HepG2 (cell line): ENCODE data around the gene TMEM223. TPM values are rescaled to one million over a fixed set of nuclear protein-coding genes. Genes with fewer than 3 reads are reported as not detected.

Source experiments
- BCL6 ChIP-seq: IDR thresholded peaks from 2 replicates; pipeline ENCODE4 v1.6.1; 2016; ENCODE audit warnings: missing genetic modification reagents, missing compliant biosample characterization
- EEA1 ChIP-seq: sonication (generic); formaldehyde crosslinking; IDR thresholded peaks from 2 replicates; pipeline ENCODE4 v1.5.1; 2020; ENCODE audit warnings: mild to moderate bottlenecking, missing genetic modification reagents, borderline replicate concordance
- ETV5 ChIP-seq: IDR thresholded peaks from 2 replicates; pipeline ENCODE4 v1.6.1; 2018; ENCODE audit warnings: missing biosample characterization, missing genetic modification reagents, inconsistent platforms, borderline replicate concordance
- HOXD1 ChIP-seq: sonication (generic); formaldehyde crosslinking; IDR thresholded peaks from 2 replicates; pipeline ENCODE4 v1.5.0; 2020; ENCODE audit warnings: missing genetic modification reagents
- IRX3 ChIP-seq: sonication (generic); formaldehyde crosslinking; IDR thresholded peaks from 2 replicates; pipeline ENCODE4 v1.8.1; 2023; ENCODE audit warnings: mild to moderate bottlenecking, low read depth, missing genetic modification reagents, borderline replicate concordance
- KLF16 ChIP-seq, 2 experiments: sonication (generic) in 1 of 2; formaldehyde crosslinking in 1 of 2; IDR thresholded peaks; 2 replicates each; pipeline versions ENCODE4 v1.6.1 to v1.8.0; 2016 to 2023; ENCODE audit warnings: missing genetic modification reagents in 2 of 2, missing compliant biosample characterization in 1 of 2
- KLF6 ChIP-seq: IDR thresholded peaks from 2 replicates; pipeline ENCODE4 v1.8.0; 2016; ENCODE audit warnings: missing biosample characterization, missing genetic modification reagents
- MEF2D ChIP-seq: sonication (generic); formaldehyde crosslinking; IDR thresholded peaks from 2 replicates; pipeline ENCODE4 v1.5.1; 2020; ENCODE audit warnings: mild to moderate bottlenecking, missing genetic modification reagents
- NFATC3 ChIP-seq: sonication (generic); formaldehyde crosslinking; IDR thresholded peaks from 2 replicates; pipeline ENCODE4 v1.5.1; 2020; ENCODE audit warnings: mild to moderate bottlenecking, missing genetic modification reagents
- PCBP1 ChIP-seq: fragments of 200-400 bp; formaldehyde crosslinking; IDR thresholded peaks from 2 replicates; pipeline ENCODE4 v1.6.1; 2017; ENCODE audit warnings: mild to moderate bottlenecking, low read depth, low read length, borderline replicate concordance
- RCOR2 ChIP-seq: IDR thresholded peaks from 2 replicates; pipeline ENCODE4 v1.6.1; 2016; ENCODE audit warnings: missing biosample characterization, missing genetic modification reagents
- YEATS2 ChIP-seq: sonication (generic); formaldehyde crosslinking; IDR thresholded peaks from 2 replicates; pipeline ENCODE4 v1.4.0; 2020; ENCODE audit warnings: missing genetic modification reagents, borderline replicate concordance
- ZBTB3 ChIP-seq: sonication (generic); formaldehyde crosslinking; IDR thresholded peaks from 2 replicates; pipeline ENCODE4 v1.4.0; 2020; ENCODE audit warnings: low read depth, mild to moderate bottlenecking, moderate library complexity, missing genetic modification reagents, borderline replicate concordance
- ZNF234 ChIP-seq: sonication (generic); formaldehyde crosslinking; conservative IDR thresholded peaks from 2 replicates; pipeline ENCODE4 v1.5.1; 2020; ENCODE audit warnings: mild to moderate bottlenecking, missing genetic modification reagents
- ZNF282 ChIP-seq: fragments of 450-650 bp; IDR thresholded peaks from 2 replicates; pipeline ENCODE4 v1.6.1; 2018; ENCODE audit not compliant: partially characterized antibody
- ZNF501 ChIP-seq: sonication (generic); formaldehyde crosslinking; IDR thresholded peaks from 2 replicates; pipeline ENCODE4 v1.5.1; 2020; ENCODE audit warnings: mild to moderate bottlenecking, moderate library complexity, missing genetic modification reagents
- ZNF510 ChIP-seq: sonication (generic); formaldehyde crosslinking; IDR thresholded peaks from 2 replicates; pipeline ENCODE4 v1.4.0; 2020; ENCODE audit warnings: low read depth, mild to moderate bottlenecking, missing genetic modification reagents
- ZNF547 ChIP-seq: sonication (generic); formaldehyde crosslinking; IDR thresholded peaks from 2 replicates; pipeline ENCODE4 v1.5.1; 2020; ENCODE audit warnings: mild to moderate bottlenecking, missing genetic modification reagents
- ZNF607 ChIP-seq: sonication (generic); formaldehyde crosslinking; IDR thresholded peaks from 2 replicates; pipeline ENCODE4 v1.5.1; 2020; ENCODE audit warnings: missing genetic modification reagents, mild to moderate bottlenecking, borderline replicate concordance
- polyA plus RNA-seq, 8 experiments: library from polyadenylated mRNA; depleted of rRNA in 3 of 8; stranded (reverse) in 7 of 8; unstranded in 1 of 8; fragments of >200 nt; fragmentation: Illumina TruSeq in 4 of 8; extraction: Trizol in 4 of 8; gene quantifications; 2 replicates each; pipeline versions ENCODE4 v1.2.1 to v1.2.3, GENCODE V29; 2011 to 2016; ENCODE audit warnings: low read depth in 4 of 8, missing spikeins in 1 of 8, mixed read lengths in 1 of 8; ENCODE audit not compliant: insufficient read depth in 1 of 8
- total RNA-seq, 5 experiments: library from RNA; depleted of rRNA; stranded (reverse); fragments of >200 nt; fragmentation: Illumina TruSeq; extraction: Trizol; gene quantifications; 2 replicates each; pipeline ENCODE4 v1.2.3, GENCODE V29; 2016; ENCODE audit warnings: low read depth in 1 of 5
- TF ChIP-seq, protein P1 (sequence below): sonication (generic); formaldehyde crosslinking; IDR thresholded peaks from 2 replicates; pipeline ENCODE4 v1.4.0; 2020; ENCODE audit warnings: missing genetic modification reagents
- TF ChIP-seq, protein P2 (sequence below): sonication (generic); formaldehyde crosslinking; IDR thresholded peaks from 2 replicates; pipeline ENCODE4 v1.4.0; 2020; ENCODE audit warnings: missing genetic modification reagents, borderline replicate concordance
- TF ChIP-seq, protein P3 (sequence below): sonication (generic); formaldehyde crosslinking; IDR thresholded peaks from 2 replicates; pipeline ENCODE4 v1.4.0; 2020; ENCODE audit warnings: missing genetic modification reagents
- TF ChIP-seq, protein P4 (sequence below): sonication (generic); formaldehyde crosslinking; conservative IDR thresholded peaks from 2 replicates; pipeline ENCODE4 v1.4.0; 2020; ENCODE audit warnings: missing genetic modification reagents

The TMEM223 gene
- total and polyA plus RNA-seq, 2 of the 13 experiments (the other 11 are each of a cell fraction or from before 2014, with no cell fraction given), result 19.5 to 24.9 TPM

DNA sequence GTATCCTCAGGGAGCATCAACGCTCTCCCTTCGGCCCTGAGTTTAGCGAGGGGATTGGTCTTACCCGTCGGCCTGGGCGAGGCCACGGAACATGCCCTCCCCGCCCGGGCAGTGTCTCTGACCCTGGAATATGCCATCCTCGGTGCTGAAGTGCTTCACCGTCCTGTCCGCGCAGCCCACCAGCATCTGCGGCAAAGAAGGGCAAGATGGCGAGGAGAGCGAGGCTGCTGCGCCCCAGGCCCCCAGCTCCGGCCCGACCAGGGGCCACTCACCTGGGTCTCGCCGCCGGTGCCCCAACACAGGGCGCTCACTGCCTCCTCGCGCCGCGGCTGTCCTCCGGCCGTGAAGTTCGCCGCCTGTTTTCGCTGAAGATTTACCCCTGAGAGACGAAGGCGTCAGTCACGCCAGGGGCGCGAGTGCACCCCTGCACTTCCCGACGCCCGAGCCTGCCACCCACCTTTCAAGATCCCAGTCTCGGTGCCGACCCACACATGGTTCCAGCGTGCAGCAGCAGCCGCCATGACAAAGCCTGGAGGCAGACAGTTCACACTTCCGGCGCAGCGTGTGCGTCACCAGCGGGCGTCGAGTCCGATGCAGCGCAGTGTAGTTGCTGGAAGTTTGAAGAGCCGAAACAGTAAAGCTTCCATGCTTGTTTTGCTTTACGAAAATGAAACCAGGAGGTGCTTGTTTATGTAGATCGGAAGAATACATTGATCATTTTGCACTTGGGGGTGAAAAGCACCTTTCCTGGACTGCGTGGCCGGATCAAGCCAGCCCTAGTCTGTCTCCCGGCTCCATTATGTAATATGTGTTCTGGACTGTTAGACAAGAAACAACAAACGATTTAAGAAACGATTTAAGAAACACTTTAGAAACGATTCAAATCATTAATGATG is 47.5 kb upstream of the TMEM223 start, which contains the start of gene WDR74 (continued):
- TF ChIP-seq, protein P1, sequence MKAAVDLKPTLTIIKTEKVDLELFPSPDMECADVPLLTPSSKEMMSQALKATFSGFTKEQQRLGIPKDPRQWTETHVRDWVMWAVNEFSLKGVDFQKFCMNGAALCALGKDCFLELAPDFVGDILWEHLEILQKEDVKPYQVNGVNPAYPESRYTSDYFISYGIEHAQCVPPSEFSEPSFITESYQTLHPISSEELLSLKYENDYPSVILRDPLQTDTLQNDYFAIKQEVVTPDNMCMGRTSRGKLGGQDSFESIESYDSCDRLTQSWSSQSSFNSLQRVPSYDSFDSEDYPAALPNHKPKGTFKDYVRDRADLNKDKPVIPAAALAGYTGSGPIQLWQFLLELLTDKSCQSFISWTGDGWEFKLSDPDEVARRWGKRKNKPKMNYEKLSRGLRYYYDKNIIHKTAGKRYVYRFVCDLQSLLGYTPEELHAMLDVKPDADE (CRISPR knock-in tag), result no peak
- TF ChIP-seq IRX3 (CRISPR knock-in tag) (no peak), MEF2D (CRISPR knock-in tag) (peak; percentile 31; the same call in 1 of the 2 replicates), NFATC3 (no peak), HOXD1 (CRISPR knock-in tag) (0 out of 2 replicates have a peak, but pooled peaks have one; percentile 19), EEA1 (peak; percentile 79; the same call in 1 of the 2 replicates), YEATS2 (CRISPR knock-in tag) (peak; percentile 92), KLF16 (CRISPR knock-in tag; IDR thresholded peaks at IDR 0.05) (peak in 1 of 2 experiments; percentile 94; a peak in 2 of 4 replicates), ZNF607 (CRISPR knock-in tag) (peak; percentile 66), ZBTB3 (0 out of 2 replicates have a peak, but pooled peaks have one; percentile 82), KLF6 (CRISPR knock-in tag) (peak; percentile 74; the same call in 1 of the 2 replicates), ZNF510 (CRISPR knock-in tag) (peak; percentile 56; the same call in 1 of the 2 replicates), PCBP1 (peak; percentile 92; the same call in 1 of the 2 replicates), ZNF501 (CRISPR knock-in tag) (peak; percentile 83; the same call in 1 of the 2 replicates), ZNF547 (CRISPR knock-in tag) (peak; percentile 59; the same call in 1 of the 2 replicates), ETV5 (peak; percentile 89), ZNF282 (no peak), RCOR2 (peak; percentile 39; the same call in 1 of the 2 replicates), ZNF234 (CRISPR knock-in tag) (0 out of 2 replicates have a peak, but pooled peaks have one; percentile 45), BCL6 (CRISPR knock-in tag) (peak; percentile 72)
- TF ChIP-seq, protein P2, sequence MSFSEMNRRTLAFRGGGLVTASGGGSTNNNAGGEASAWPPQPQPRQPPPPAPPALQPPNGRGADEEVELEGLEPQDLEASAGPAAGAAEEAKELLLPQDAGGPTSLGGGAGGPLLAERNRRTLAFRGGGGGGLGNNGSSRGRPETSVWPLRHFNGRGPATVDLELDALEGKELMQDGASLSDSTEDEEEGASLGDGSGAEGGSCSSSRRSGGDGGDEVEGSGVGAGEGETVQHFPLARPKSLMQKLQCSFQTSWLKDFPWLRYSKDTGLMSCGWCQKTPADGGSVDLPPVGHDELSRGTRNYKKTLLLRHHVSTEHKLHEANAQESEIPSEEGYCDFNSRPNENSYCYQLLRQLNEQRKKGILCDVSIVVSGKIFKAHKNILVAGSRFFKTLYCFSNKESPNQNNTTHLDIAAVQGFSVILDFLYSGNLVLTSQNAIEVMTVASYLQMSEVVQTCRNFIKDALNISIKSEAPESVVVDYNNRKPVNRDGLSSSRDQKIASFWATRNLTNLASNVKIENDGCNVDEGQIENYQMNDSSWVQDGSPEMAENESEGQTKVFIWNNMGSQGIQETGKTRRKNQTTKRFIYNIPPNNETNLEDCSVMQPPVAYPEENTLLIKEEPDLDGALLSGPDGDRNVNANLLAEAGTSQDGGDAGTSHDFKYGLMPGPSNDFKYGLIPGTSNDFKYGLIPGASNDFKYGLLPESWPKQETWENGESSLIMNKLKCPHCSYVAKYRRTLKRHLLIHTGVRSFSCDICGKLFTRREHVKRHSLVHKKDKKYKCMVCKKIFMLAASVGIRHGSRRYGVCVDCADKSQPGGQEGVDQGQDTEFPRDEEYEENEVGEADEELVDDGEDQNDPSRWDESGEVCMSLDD (CRISPR knock-in tag), result no peak; the same call in 1 of the 2 replicates
- TF ChIP-seq, protein P3, sequence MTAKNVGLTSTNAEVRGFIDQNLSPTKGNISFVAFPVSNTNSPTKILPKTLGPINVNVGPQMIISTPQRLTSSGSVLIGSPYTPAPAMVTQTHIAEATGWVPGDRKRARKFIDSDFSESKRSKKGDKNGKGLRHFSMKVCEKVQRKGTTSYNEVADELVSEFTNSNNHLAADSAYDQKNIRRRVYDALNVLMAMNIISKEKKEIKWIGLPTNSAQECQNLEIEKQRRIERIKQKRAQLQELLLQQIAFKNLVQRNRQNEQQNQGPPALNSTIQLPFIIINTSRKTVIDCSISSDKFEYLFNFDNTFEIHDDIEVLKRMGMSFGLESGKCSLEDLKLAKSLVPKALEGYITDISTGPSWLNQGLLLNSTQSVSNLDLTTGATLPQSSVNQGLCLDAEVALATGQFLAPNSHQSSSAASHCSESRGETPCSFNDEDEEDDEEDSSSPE (CRISPR knock-in tag), result peak; percentile 61; the same call in 1 of the 2 replicates
- TF ChIP-seq, protein P4, sequence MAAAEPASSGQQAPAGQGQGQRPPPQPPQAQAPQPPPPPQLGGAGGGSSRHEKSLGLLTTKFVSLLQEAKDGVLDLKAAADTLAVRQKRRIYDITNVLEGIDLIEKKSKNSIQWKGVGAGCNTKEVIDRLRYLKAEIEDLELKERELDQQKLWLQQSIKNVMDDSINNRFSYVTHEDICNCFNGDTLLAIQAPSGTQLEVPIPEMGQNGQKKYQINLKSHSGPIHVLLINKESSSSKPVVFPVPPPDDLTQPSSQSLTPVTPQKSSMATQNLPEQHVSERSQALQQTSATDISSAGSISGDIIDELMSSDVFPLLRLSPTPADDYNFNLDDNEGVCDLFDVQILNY, result peak; percentile 49; the same call in 1 of the 2 replicates
